ENCODE data around the gene BRINP1.

DNA sequence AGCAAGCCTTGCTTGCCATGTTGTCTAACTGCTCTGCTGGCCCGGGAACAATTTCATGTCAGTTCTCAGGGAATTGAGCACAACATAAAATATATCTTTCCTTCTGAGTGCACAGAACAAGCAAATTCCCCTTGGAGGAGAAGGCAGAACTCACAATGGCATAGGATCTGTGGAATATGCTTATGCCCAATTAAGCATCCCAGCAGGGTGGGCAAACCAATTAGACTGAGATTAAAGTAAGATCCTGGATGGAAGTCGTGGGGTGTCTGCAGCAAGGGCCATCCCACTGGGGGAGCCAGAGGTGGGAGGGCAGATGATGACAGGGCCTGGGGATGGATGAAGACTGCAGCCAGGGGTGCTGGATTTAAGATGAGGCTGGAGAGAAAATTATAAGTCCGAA is 114.1 kb downstream of the BRINP1 start:
- TF ChIP-seq, protein P1, sequence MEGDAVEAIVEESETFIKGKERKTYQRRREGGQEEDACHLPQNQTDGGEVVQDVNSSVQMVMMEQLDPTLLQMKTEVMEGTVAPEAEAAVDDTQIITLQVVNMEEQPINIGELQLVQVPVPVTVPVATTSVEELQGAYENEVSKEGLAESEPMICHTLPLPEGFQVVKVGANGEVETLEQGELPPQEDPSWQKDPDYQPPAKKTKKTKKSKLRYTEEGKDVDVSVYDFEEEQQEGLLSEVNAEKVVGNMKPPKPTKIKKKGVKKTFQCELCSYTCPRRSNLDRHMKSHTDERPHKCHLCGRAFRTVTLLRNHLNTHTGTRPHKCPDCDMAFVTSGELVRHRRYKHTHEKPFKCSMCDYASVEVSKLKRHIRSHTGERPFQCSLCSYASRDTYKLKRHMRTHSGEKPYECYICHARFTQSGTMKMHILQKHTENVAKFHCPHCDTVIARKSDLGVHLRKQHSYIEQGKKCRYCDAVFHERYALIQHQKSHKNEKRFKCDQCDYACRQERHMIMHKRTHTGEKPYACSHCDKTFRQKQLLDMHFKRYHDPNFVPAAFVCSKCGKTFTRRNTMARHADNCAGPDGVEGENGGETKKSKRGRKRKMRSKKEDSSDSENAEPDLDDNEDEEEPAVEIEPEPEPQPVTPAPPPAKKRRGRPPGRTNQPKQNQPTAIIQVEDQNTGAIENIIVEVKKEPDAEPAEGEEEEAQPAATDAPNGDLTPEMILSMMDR (conservative IDR thresholded peaks at IDR 0.05; ENCODE audit: low read depth, low read length) = no peak
- no peak for TF ChIP-seq EZH2 (IDR thresholded peaks at IDR 0.05; ENCODE audit: borderline replicate concordance, low read depth, low read length, poor library complexity, severe bottlenecking)
